Activated CD8-positive, alpha-beta T cell treated with anti-CD3 and anti-CD28 coated beads for 36 hours (primary cell): ENCODE results near the gene MAPK4. TPM values are rescaled to one million over a fixed set of nuclear protein-coding genes. Genes with fewer than 3 reads are reported as not detected.
A peak's percentile ranks its signal among the peaks of the same experiment; 100 is the strongest.
"Not testable (repeated sequence)": the region's sequence is repeated elsewhere in the genome, so short reads cannot be mapped to it uniquely, and the experiment has no call there.

Experiments used
- ATAC-seq: fragments of 200-7000 bp; cut with Tn5 transposase; one replicate; pipeline ENCODE4 v1.10.0; 2021; ENCODE audit warnings: mild to moderate bottlenecking, moderate library complexity
- CTCF ChIA-PET: fragments of 350-600 bp; sonication (Branson Sonifier 250); formaldehyde crosslinking; loops from one replicate; lab custom pipeline; 2021; ENCODE audit warnings: antibody characterized with exemption; lab: Charles Lee
- POLR2A ChIA-PET: fragments of 350-600 bp; sonication (Branson Sonifier 250); formaldehyde crosslinking; loops from one replicate; lab custom pipeline; 2021; ENCODE audit warnings: antibody characterized with exemption; lab: Charles Lee
- DNase-seq: peaks from one replicate; pipeline ENCODE4 v3.0.0-alpha.2; 2020
- H3K27ac Mint-ChIP-seq: one replicate; pipeline ENCODE4 v1.8.0; 2021; ENCODE audit warnings: mild to moderate bottlenecking, mixed read lengths
- H3K27me3 Mint-ChIP-seq: one replicate; pipeline ENCODE4 v1.8.0; 2021; ENCODE audit warnings: mixed read lengths
- H3K36me3 Mint-ChIP-seq: one replicate; pipeline ENCODE4 v1.8.0; 2021; ENCODE audit warnings: low read depth, mixed read lengths
- H3K4me1 Mint-ChIP-seq: one replicate; pipeline ENCODE4 v1.8.0; 2021; ENCODE audit warnings: low read depth, mixed read lengths
- H3K4me3 Mint-ChIP-seq: one replicate; pipeline ENCODE4 v1.8.0; 2021; ENCODE audit warnings: mild to moderate bottlenecking, moderate library complexity, mixed read lengths
- H3K9me3 Mint-ChIP-seq: one replicate; pipeline ENCODE4 v1.8.0; 2021; ENCODE audit warnings: mixed read lengths
- intact Hi-C: fragments of 100-400 bp; cut with micrococcal nuclease; formaldehyde crosslinking; loops from one replicate; pipeline ENCODE4 v1.10.0; 2022
- total RNA-seq, 2 experiments: library from RNA; stranded (reverse); gene quantifications; one replicate each; pipeline ENCODE4 v1.2.3, GENCODE V29; 2021
- TF ChIP-seq, protein P1 (sequence below): fragments of 200-600 bp; IDR thresholded peaks from one replicate; pipeline ENCODE4 v1.8.0; 2022; ENCODE audit warnings: antibody characterized with exemption, mild to moderate bottlenecking

The MAPK4 gene
- not detected for total RNA-seq

DNA sequence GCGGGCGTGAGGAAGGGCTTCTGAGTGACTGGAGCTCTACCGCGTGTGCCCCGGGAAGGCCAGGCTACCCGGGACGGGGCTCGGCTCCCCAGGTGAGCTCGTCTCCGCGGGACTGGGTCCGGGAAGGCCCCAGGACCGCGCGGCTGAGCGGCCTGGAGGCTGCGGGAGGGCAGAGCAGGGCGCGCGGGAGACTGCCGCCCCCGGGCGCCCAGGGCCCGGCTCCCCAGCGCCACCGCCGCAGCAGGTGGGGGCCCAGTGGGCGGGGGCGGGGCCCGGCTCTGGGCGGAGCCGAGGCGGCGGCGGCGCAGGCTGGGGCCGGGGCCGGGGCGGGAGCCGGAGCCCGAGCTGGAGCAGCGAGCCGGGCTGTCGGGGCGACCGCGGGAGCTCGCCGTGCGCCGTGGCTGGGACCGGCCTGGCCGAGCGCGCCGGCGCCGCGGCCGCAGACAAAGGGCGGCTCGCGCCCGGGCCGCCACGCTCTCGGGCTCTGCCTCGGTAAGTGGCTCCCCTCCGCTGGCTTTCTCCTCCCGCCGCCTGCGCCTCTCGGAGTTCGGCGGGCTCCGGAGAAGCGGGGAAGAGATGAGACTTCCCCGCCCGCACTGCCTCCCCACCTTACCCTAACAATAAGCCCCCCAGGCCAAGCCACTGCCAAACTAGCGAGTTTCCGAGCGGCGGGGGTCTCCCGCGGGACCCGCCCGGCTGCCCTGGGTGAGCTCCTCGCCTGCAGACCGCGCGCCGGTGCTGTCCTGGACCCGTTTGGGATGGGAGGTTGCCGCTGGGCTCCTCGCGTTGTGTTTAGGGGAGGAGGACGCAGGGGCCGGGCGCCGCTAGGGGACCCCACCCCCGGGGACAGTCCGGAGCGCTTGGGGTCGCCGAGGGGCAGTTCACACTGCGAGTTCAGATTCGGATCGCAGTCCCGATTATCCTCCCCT, at the start of gene MAPK4:
Gene MAPK4, plus strand, starts transcription at position 336 of the 929 bp plus-strand sequence. CDS start 103,872 bp downstream, outside the sequence.
- peak within 1 kb of the TSS; percentile 16 for H3K4me3 Mint-ChIP-seq
- H3K27ac Mint-ChIP-seq = no peak within 1 kb of the TSS
- POLR2A ChIA-PET = no interaction called here
- peaks cover 6% of the 10 kb centered on the region for H3K9me3 Mint-ChIP-seq
- no peaks in the 10 kb centered on the region for H3K36me3 Mint-ChIP-seq
- peaks cover 3% of the 10 kb centered on the region for H3K4me1 Mint-ChIP-seq
- H3K27me3 Mint-ChIP-seq = peaks cover 58% of the 10 kb centered on the region
- ATAC-seq (peak; percentile 84), DNase-seq (peak; percentile 15)
- CTCF ChIA-PET = interaction anchor here (1.0 kb wide), 1 partner anchor 579 kb away, joined by 3 read pairs; no protein-coding TSS in a partner anchor
- TF ChIP-seq, protein P1, sequence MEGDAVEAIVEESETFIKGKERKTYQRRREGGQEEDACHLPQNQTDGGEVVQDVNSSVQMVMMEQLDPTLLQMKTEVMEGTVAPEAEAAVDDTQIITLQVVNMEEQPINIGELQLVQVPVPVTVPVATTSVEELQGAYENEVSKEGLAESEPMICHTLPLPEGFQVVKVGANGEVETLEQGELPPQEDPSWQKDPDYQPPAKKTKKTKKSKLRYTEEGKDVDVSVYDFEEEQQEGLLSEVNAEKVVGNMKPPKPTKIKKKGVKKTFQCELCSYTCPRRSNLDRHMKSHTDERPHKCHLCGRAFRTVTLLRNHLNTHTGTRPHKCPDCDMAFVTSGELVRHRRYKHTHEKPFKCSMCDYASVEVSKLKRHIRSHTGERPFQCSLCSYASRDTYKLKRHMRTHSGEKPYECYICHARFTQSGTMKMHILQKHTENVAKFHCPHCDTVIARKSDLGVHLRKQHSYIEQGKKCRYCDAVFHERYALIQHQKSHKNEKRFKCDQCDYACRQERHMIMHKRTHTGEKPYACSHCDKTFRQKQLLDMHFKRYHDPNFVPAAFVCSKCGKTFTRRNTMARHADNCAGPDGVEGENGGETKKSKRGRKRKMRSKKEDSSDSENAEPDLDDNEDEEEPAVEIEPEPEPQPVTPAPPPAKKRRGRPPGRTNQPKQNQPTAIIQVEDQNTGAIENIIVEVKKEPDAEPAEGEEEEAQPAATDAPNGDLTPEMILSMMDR = no peak
- intact Hi-C loops = no loop called here

DNA sequence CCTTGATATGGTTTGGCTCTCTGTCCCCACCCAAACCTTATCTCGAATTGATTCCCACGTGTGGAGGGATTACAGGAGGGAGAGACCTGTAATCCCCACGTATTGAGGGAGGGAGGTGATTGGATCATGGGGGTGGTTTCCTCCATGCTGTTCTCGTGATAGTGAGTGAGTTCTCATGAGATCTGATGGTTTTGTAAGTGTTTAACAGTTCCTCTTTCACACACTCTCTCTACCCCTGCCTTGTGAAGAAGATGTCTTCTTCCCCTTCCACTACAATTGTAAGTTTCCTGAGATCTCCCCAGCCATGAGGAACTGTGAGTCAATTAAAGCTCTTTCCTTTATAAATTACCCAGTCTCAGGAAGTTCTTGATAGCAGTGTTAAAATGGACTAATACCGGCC, 42.6 kb upstream of the MAPK4 start:
- intact Hi-C loops, H3K4me3 Mint-ChIP-seq, H3K4me1 Mint-ChIP-seq, DNase-seq, POLR2A ChIA-PET, H3K27ac Mint-ChIP-seq, H3K36me3 Mint-ChIP-seq, CTCF ChIA-PET, ATAC-seq, H3K9me3 Mint-ChIP-seq: not testable (repeated sequence)
- H3K27me3 Mint-ChIP-seq = peaks cover 12% of the 10 kb centered on the region

DNA sequence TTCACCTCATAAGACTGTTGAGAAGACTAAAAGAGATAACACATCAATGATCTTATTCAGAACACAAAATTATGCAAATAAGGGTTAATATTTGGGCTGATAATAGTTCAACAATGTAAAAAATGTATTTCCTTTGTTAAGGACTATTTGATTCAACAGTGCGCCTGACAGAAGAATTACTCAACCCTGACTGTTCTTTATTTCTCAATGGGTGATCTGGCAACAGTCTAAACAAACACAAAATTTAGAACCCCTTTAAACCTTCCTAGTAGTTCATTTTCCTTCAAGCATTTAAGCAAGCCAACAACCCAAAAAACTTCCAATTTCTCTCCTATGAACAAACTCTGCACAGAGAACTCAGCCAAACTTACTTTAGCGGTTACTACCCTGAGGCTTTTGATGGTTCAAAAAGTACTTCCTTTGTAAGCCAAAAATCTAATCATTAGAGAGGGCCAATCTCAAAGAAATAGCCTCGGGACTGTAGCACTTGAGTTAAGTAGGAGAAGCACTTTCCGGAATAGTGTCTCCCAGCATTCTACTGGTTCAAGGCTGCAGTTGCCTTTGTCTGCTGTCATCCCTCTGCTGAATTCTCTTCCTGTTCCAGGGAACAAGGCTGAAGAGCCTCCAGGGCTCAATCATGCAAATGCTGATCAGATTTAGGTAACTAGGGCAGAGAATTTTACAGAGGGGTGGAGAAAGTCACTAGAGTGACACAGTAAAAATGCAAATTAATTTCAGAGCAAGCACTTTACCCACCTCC, 40.9 kb upstream of the MAPK4 start:
- no peak overlapping the region for H3K27ac Mint-ChIP-seq
- H3K9me3 Mint-ChIP-seq = no peaks in the 10 kb centered on the region
- ChIA-PET CTCF (no interaction called here), POLR2A (no interaction called here)
- DNase-seq = no peak
- H3K4me1 Mint-ChIP-seq = no peaks in the 10 kb centered on the region
- no peaks in the 10 kb centered on the region for H3K36me3 Mint-ChIP-seq
- ATAC-seq = no peak
- H3K27me3 Mint-ChIP-seq = peaks cover 15% of the 10 kb centered on the region
- no peak overlapping the region for H3K4me3 Mint-ChIP-seq
- TF ChIP-seq, protein P1 = no peak
- intact Hi-C loops = no loop called here

DNA sequence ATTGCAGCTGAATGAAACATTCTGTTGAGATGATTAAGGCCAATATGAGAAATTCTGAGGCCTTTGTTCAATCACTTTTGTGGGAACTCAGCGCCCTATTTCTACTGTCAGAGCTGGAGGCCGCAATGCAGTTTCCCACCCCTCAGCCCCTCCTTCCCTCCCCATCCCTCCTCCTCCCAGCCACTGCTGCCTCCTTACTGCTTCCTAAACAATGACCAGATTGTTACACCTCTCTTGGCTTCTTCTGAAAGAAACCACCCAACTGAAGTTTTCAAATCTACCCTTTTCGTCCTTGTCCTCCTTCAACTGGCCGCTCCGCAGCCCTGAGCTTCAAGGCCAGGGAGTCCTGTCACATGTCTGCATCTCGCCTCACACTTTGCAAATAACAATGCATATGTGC, 36.7 kb upstream of the MAPK4 start:
- Mint-ChIP-seq H3K27me3 (peaks cover 7% of the 10 kb centered on the region), H3K4me3 (no peak overlapping the region), H3K4me1 (no peaks in the 10 kb centered on the region), H3K27ac (no peak overlapping the region), H3K9me3 (no peaks in the 10 kb centered on the region), H3K36me3 (no peaks in the 10 kb centered on the region)
- intact Hi-C loops = no loop called here
- CTCF ChIA-PET = no interaction called here
- DNase-seq = no peak
- POLR2A ChIA-PET = no interaction called here
- TF ChIP-seq, protein P1 = no peak
- ATAC-seq = no peak

DNA sequence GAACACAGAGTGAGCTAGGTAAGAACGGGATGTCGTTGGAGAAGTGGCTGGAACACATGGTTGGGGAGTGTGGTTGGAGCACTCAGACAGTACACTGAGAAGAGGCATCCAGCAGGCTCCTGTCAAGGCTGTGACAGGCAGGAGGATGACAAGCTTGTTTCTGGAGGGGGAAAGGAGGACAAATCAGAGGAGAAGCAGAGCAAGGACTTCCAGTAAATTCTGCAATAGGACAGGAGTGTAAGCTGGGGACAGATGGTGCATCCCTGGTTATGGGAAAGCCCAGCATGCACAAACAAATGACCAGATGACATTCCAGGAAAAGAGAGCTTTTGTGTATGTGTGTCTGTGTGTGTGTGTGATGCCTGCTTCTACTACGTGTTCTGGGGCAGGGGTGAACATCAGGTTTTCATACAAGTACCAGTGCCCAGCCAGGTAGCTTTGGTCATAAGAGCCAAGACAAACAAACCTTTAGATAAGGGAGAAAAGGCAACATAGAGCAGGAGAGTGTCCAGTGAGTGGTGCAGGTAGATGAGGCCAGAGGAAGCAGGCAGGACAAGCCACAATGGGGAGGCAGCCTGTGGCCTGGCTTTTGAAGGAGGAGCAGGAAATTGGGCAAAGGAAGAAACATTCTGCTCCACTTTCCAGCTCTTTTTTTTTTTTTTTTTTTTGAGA, 32.1 kb upstream of the MAPK4 start:
- ChIA-PET CTCF (no interaction called here), POLR2A (no interaction called here)
- Mint-ChIP-seq H3K4me3 (no peak overlapping the region), H3K27me3 (peaks cover 6% of the 10 kb centered on the region), H3K9me3 (peaks cover 9% of the 10 kb centered on the region), H3K27ac (no peak overlapping the region), H3K4me1 (no peaks in the 10 kb centered on the region), H3K36me3 (peaks cover under 1% of the 10 kb centered on the region)
- intact Hi-C loops = no loop called here
- DNase-seq (no peak), ATAC-seq (no peak)
- TF ChIP-seq, protein P1 = no peak
